ENCODE results near the gene RERE.
A peak's percentile ranks its signal among the peaks of the same experiment; 100 is the strongest.
"Not testable (repeated sequence)": the region's sequence is repeated elsewhere in the genome, so short reads cannot be mapped to it uniquely, and the experiment has no call there.

Gene RERE

GRCh38 chr1:8841395-8841794, 24.0 kb upstream of the RERE start:
- DNase-seq: no peak

DNA sequence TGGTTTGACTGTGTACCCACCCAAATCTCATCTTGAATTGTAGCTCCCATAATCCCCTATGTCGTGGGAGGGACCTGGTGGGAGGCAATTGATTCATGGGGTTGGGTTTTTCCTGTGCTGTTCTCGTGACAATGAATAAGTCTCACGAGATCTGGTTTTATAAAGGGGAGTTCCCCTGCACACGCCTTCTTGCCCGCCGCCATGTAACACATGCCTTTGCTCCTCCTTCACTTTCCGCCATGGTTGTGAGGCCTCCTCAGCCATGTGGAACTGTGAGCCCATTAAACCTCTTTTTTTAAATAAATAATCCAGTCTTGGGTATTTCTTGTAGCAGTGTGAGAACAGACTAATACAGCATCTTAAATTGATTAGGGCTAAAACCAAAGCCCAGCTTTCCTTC, 22.6 kb upstream of the RERE start:
- DNase-seq: no peak

- DNase-seq: no peak
Measured at GRCh38 chr1:8835941-8836643, 18.7 kb upstream of the RERE start.

- DNase-seq: no peak
Measured at GRCh38 chr1:8831340-8831739, 13.9 kb upstream of the RERE start.

- DNase-seq: not testable (repeated sequence)
Measured at GRCh38 chr1:8830732-8831131, 13.3 kb upstream of the RERE start.

- DNase-seq: no peak
Measured at GRCh38 chr1:8825985-8826481, 8.6 kb upstream of the RERE start.

DNA sequence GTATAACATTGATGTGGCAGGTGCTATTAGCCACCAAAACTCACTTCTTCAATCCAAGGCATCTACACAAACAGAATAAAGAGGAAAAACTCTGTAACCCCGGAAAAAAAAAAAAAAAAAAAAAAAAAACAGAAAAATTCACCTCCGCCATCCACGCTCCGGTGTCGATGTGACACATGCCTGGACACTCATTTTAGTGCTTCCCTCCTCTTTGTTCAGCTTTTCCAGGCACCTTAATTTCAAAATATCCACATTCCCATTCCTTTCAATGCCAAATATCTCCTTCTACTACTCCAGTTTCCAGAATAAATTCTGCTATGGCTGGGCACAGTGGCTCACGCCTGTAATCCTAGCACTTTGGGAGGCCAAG, 5.8 kb upstream of the RERE start:
- DNase-seq: no peak

GRCh38 chr1:8822373-8823294, 5.2 kb upstream of the RERE start:
- DNase-seq: no peak

DNA sequence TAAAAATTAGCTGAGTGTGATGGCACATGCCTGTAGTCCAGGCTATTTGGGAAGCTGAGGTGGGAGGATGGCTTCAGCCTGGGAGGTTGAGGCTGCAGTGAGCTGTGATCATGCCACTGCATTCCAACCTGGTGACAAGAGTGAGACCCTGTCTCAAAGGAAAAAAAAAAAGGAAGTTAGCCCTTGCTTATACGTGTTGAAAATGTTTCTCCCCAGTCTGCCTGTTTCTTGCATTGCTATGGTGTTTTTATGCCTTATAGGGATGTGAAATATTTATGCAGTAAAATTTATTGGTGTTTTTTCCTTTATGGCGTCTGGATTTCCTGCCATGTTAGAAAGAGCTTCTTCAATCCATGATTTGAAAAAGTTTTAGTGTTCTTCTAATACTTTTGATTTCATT, 3.6 kb upstream of the RERE start:
- no peak for DNase-seq

DNA sequence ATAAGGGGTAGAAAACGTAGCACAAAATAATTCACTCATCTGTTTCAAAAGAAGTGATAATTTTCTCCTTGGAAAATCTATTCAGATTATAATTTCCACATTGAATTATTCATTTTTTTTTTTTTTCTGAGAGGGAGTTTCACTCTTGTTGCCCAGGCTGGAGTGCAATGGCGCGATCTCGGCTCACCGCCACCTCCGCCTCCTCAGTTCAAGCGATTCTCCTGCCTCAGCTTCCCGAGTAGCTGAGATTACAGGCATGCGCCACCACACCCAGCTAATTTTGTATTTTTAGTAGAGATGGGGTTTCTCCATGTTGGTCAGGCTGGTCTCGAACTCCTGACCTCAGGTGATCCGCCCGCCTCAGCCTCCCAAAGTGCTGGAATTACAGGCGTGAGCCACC, 1.3 kb upstream of the RERE start:
- DNase-seq: not testable (repeated sequence)

- no peak for DNase-seq
Measured at GRCh38 chr1:8818325-8818775, 910 bp upstream of the RERE start.

- peak; percentile 8 for DNase-seq
Measured at GRCh38 chr1:8816831-8817411, 519 bp downstream of the RERE start.

- DNase-seq: no peak
Measured at GRCh38 chr1:8816264-8816663, 1.2 kb downstream of the RERE start.

DNA sequence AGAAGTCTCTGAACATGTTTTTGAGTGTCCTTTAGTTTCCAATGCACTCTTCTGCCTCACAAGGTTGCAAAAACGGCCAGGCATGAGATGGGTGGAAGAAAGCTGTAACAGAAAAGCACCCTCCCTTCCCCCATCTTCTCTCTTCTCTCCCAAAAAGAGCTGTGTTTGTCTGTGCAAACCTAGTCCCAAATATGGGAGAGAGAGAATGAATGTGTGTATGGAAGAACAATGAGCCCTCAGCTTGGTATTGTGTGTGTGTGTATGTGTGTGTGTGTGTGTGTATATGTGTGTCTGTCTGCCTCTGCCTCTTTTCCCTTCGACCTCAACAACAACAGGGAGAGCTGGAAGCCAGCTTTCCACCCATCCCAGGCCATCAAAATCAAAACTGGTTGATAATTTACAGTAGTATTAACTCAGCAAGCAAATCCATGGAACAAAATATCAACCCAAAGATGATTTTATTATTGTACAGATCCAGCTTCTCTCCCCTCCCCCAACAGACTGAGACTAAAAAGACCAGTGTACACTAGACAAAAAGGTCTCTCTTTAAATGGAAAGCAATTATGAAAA, 1.8 kb downstream of the RERE start:
- no peak for DNase-seq

DNA sequence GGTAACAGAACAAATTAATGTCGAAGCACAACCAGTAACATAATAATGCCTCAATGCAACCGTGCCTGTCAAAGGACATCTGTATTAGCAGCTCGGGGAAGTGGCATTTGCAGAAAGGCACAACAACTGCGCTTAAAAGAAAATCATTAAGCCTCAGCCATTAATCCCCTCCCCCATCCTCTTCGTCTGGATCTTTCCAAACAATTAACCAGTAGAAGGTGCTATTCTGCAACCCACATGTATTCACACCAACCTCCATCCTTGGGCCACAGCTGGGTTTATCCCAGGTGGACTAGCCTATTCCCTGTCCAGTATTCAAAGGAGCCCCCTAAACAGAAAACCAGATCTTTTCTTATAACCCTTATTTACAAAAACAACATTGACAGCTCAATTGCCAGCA, 2.6 kb downstream of the RERE start:
- DNase-seq: no peak

DNA sequence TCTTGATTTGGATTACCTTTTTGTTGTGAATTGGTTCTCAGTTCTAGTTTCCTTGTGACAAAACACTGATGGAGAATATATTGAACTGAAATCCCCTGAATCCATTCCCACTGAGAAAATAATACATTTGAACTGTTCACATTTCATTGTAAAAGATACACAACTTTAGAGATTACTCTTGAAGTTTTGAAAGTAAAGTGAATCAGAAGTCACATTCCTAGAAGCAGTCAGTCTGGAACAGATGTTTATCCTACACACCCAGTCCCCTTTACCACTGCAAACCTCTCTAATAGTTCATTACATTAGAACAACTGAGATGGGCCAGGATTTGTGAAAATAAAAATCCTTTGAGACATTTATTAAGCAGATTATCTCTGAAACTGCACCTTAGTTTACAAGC, 3.4 kb downstream of the RERE start:
- DNase-seq: no peak

- DNase-seq: no peak
Measured at GRCh38 chr1:8813016-8813763, 4.2 kb downstream of the RERE start.

DNA sequence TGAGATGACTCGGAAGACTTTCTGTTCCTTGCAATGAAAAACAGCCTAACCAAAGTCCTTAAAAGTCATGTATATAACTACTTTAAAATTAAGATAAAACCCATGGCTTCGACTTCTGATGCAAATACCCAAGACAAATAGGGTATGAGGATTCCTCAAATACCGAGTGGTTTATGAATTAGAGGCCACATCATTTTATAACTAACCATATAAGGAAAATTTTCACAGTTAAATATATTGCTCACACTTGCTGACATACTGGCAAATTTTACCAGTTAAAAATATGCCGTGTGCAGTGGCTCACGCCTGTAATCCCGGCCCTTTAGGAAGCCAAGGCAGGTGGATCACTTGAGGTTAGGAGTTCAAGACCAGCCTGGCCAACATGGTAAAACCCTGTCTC, 5.4 kb downstream of the RERE start:
- DNase-seq: no peak

- no peak for DNase-seq
Measured at GRCh38 chr1:8810987-8811386, 6.5 kb downstream of the RERE start.

GRCh38 chr1:8809342-8809736, 8.1 kb downstream of the RERE start:
- DNase-seq: no peak

GRCh38 chr1:8807004-8807403, 10.4 kb downstream of the RERE start:
- DNase-seq: no peak

- no peak for DNase-seq
Measured at GRCh38 chr1:8800416-8800815, 17.0 kb downstream of the RERE start.

DNA sequence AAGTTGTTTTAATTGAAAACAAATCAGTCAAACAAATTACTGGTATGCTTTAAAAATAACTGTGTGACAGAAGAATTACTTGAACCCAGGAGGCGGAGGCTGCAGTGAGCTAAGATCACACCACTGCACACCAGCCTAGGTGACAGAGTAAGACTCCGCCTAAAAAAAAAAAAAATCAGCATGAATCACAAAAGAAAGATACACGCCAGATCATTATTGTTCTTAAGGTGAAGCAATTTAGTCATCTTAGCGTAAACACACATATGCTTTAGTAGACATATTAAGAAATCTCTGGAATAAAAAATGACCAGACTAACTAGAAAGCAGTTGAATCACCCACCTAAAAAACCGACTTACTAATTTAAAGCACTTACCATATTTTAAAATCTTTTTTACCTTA, 20.2 kb downstream of the RERE start:
- no peak for DNase-seq
